Prostate gland (tissue), 2 donors: ENCODE results near the gene TBC1D24. TPM values are rescaled to one million over a fixed set of nuclear protein-coding genes. Genes with fewer than 3 reads are reported as not detected.

Experiments used
- DNase-seq: peaks from one replicate; pipeline ENCODE4 v3.0.0-alpha.2; 2019; ENCODE audit warnings: low spot score
- H3K27ac ChIP-seq, 2 donors: fragments of 200-600 bp; sonication (generic); 2 replicates each; pipeline ENCODE4 v1.5.1; 2017 to 2019
- H3K27me3 ChIP-seq: fragments of 200-600 bp; sonication (generic); replicated peaks from 2 replicates; pipeline ENCODE4 v1.5.1; 2019; ENCODE audit not compliant: insufficient read depth
- H3K36me3 ChIP-seq, 2 donors: fragments of 200-600 bp; sonication (generic); 1 replicate in 1 of 2; 2 replicates in 1 of 2; pipeline versions ENCODE4 v1.5.1 to v1.8.1; 2017 to 2019
- H3K4me1 ChIP-seq: fragments of 200-600 bp; sonication (generic); replicated peaks from 2 replicates; pipeline ENCODE4 v1.5.1; 2019
- H3K4me3 ChIP-seq, 2 donors: fragments of 200-600 bp; sonication (generic); 2 replicates each; pipeline ENCODE4 v1.5.1; 2017 to 2019
- H3K9me3 ChIP-seq: fragments of 200-600 bp; sonication (generic); 2 replicates; pipeline ENCODE4 v1.5.1; 2017
- CTCF ChIP-seq, 4 experiments: fragments of 200-600 bp in 2 of 4; fragments of 450-650 bp in 2 of 4; sonication (generic) in 2 of 4; IDR thresholded peaks; 1 replicate in 3 of 4; 2 replicates in 1 of 4; pipeline ENCODE4 v1.5.1; 2016 to 2019; ENCODE audit warnings: antibody characterized with exemption in 4 of 4, mild to moderate bottlenecking in 2 of 4, moderate library complexity in 2 of 4
- POLR2A ChIP-seq: fragments of 450-650 bp; IDR thresholded peaks from one replicate; pipeline ENCODE4 v1.6.1; 2016; ENCODE audit warnings: antibody characterized with exemption, mild to moderate bottlenecking
- POLR2AphosphoS5 ChIP-seq: sonication (generic); formaldehyde crosslinking; IDR thresholded peaks from one replicate; pipeline ENCODE4 v1.6.1; 2017; ENCODE audit warnings: antibody characterized with exemption
- WGBS: methylation state at CpG from one replicate; pipeline ENCODE4 v1.1.5; 2018; 5-methylcytosine and 5-hydroxymethylcytosine counted together
- intact Hi-C: fragments of 100-400 bp; cut with DNase I; formaldehyde crosslinking; loops from one replicate; pipeline ENCODE4 v1.14.2; 2022
- total RNA-seq, 2 donors: library from RNA; depleted of rRNA; stranded (reverse); fragments of >200 nt; gene quantifications; one replicate each; pipeline ENCODE4 v1.1.0, GENCODE V29; 2016

TBC1D24 gene
- total RNA-seq, 2 donors from 2014 or later, result 22.4 to 26.2 TPM

- Histone ChIP-seq H3K4me3 (no peak overlapping the region), H3K27ac (no peak overlapping the region), H3K9me3 (no peaks in the 10 kb centered on the region), H3K4me1 (peaks cover 6% of the 10 kb centered on the region), H3K36me3 (peaks cover 7% of the 10 kb centered on the region in 2 donors), H3K27me3 (no peaks in the 10 kb centered on the region)
- no peak for TF ChIP-seq POLR2AphosphoS5
- no peak for TF ChIP-seq POLR2A
- no peak for TF ChIP-seq CTCF (IDR thresholded peaks at IDR 0.05)
- no peak for DNase-seq
- intact Hi-C loops, result loop anchor here (10.0 kb wide), 1 partner anchor 65 kb away; no protein-coding TSS in a partner anchor
- WGBS, result 90% methylated on average over 15 of the region's 15 CpGs
Measured at GRCh38 chr16:2529961-2530628, 55.2 kb downstream of the TBC1D24 start.

GRCh38 chr16:2530629-2531318 lies 55.8 kb downstream of the TBC1D24 start:
- WGBS, result 88% methylated on average over 14 of the region's 14 CpGs
- no peaks in the 10 kb centered on the region for H3K27me3 ChIP-seq
- intact Hi-C loops, result loop anchor here (10.0 kb wide), 1 partner anchor 64 kb away; no protein-coding TSS in a partner anchor

GRCh38 chr16:2531371-2531695 lies 56.4 kb downstream of the TBC1D24 start, which contains the start of gene CEMP1:
Gene CEMP1, minus strand, starts transcription at chr16:2531408. Its CDS starts 335 bp downstream, at chr16:2531073.
- H3K36me3 ChIP-seq, result peaks cover 7% of the 10 kb centered on the region in 2 donors
- no peak for TF ChIP-seq POLR2AphosphoS5
- TF ChIP-seq CTCF (IDR thresholded peaks at IDR 0.05), result no peak
- no peak for TF ChIP-seq POLR2A
- H3K9me3 ChIP-seq, result no peaks in the 10 kb centered on the region
- intact Hi-C loops, result loop anchor here (10.0 kb wide), 1 partner anchor 63 kb away; no protein-coding TSS in a partner anchor
- H3K27ac ChIP-seq, result peak within 1 kb of the TSS; percentile 93 to 97
- DNase-seq, result no peak
- H3K27me3 ChIP-seq, result no peaks in the 10 kb centered on the region
- H3K4me3 ChIP-seq, result peak within 1 kb of the TSS; percentile 49 to 62
- 11% methylated on average over 11 of the region's 11 CpGs for WGBS
- H3K4me1 ChIP-seq, result peaks cover 6% of the 10 kb centered on the region

More at GRCh38 chr16:2530629-2531318, 55.8 kb downstream of the TBC1D24 start:
- Histone ChIP-seq H3K9me3 (no peaks in the 10 kb centered on the region), H3K4me1 (peaks cover 6% of the 10 kb centered on the region), H3K27ac (peak overlapping the region; percentile 93 to 97), H3K4me3 (no peak overlapping the region), H3K36me3 (peaks cover 7% of the 10 kb centered on the region in 2 donors)
- no peak for TF ChIP-seq CTCF (IDR thresholded peaks at IDR 0.05)
- TF ChIP-seq POLR2A, result no peak
- TF ChIP-seq POLR2AphosphoS5, result no peak
- no peak for DNase-seq

- WGBS, result under 1% methylated on average over 80 of the region's 84 CpGs
- DNase-seq, result peak; percentile 98
- Histone ChIP-seq H3K4me3 (peak overlapping the region; percentile 49 to 62), H3K36me3 (peaks cover 7% of the 10 kb centered on the region in 2 donors), H3K4me1 (peaks cover 6% of the 10 kb centered on the region), H3K9me3 (no peaks in the 10 kb centered on the region), H3K27me3 (no peaks in the 10 kb centered on the region), H3K27ac (peak overlapping the region; percentile 93 to 97)
- intact Hi-C loops, result loop anchor here (10.0 kb wide), 1 partner anchor 63 kb away; no protein-coding TSS in a partner anchor
- TF ChIP-seq POLR2AphosphoS5, result peak; percentile 98
- TF ChIP-seq CTCF (IDR thresholded peaks at IDR 0.05), result peak in 1 of 4 experiments; percentile 24
- TF ChIP-seq POLR2A, result peak; percentile 92
Measured at GRCh38 chr16:2531696-2532493, 57.0 kb downstream of the TBC1D24 start.
